Activated CD8-positive, alpha-beta memory T cell treated with anti-CD3 and anti-CD28 coated beads, Interleukin-2, amount 10 ng/mL, durations not matched to agents 7 days and 5 days (primary cell): Measurements from ENCODE around the gene MAP4. TPM values are rescaled to one million over a fixed set of nuclear protein-coding genes. Genes with fewer than 3 reads are reported as not detected.
"Not testable (repeated sequence)": the region's sequence is repeated elsewhere in the genome, so short reads cannot be mapped to it uniquely, and the experiment has no call there.

Experiments used
- ATAC-seq: fragments of 150-1000 bp; cut with Tn5 transposase; one replicate; pipeline ENCODE4 v1.10.0; 2021; ENCODE audit warnings: moderate library complexity
- CTCF ChIA-PET: fragments of 350-600 bp; sonication (Branson Sonifier 250); formaldehyde crosslinking; loops from one replicate; lab custom pipeline; 2021; ENCODE audit warnings: antibody characterized with exemption; lab: Charles Lee
- DNase-seq: peaks from one replicate; pipeline ENCODE4 v3.0.0-alpha.2; 2020
- H3K27ac Mint-ChIP-seq: one replicate; pipeline ENCODE4 v1.8.0; 2021; ENCODE audit warnings: mild to moderate bottlenecking, mixed read lengths
- H3K27me3 Mint-ChIP-seq: one replicate; pipeline ENCODE4 v1.8.0; 2021; ENCODE audit warnings: mixed read lengths
- H3K36me3 Mint-ChIP-seq: one replicate; pipeline ENCODE4 v1.8.0; 2021; ENCODE audit warnings: mild to moderate bottlenecking, mixed read lengths
- H3K4me1 Mint-ChIP-seq: one replicate; pipeline ENCODE4 v1.8.0; 2021; ENCODE audit warnings: mixed read lengths
- H3K4me3 Mint-ChIP-seq: one replicate; pipeline ENCODE4 v1.8.0; 2021; ENCODE audit warnings: mild to moderate bottlenecking, moderate library complexity, mixed read lengths
- H3K9me3 Mint-ChIP-seq: one replicate; pipeline ENCODE4 v1.8.0; 2022; ENCODE audit warnings: low read depth, mixed read lengths
- total RNA-seq, 2 experiments: library from RNA; stranded (reverse); gene quantifications; one replicate each; pipeline ENCODE4 v1.2.3, GENCODE V29; 2021

Gene MAP4
- total RNA-seq, 2 experiments from 2014 or later: 126 to 131 TPM

GRCh38 chr3:47847260-47847659, 169.0 kb downstream of the MAP4 start:
- H3K36me3 Mint-ChIP-seq: peaks cover 24% of the 10 kb centered on the region
- H3K9me3 Mint-ChIP-seq: no peaks in the 10 kb centered on the region
- no peak overlapping the region for H3K27ac Mint-ChIP-seq
- H3K4me3 Mint-ChIP-seq: no peak overlapping the region
- DNase-seq: no peak
- no peak for ATAC-seq
- CTCF ChIA-PET: no interaction called here
- H3K27me3 Mint-ChIP-seq: no peaks in the 10 kb centered on the region
- H3K4me1 Mint-ChIP-seq: no peaks in the 10 kb centered on the region

- H3K4me3 Mint-ChIP-seq: no peak overlapping the region
- H3K27me3 Mint-ChIP-seq: no peaks in the 10 kb centered on the region
- CTCF ChIA-PET: no interaction called here
- H3K36me3 Mint-ChIP-seq: peaks cover 26% of the 10 kb centered on the region
- H3K9me3 Mint-ChIP-seq: no peaks in the 10 kb centered on the region
- no peaks in the 10 kb centered on the region for H3K4me1 Mint-ChIP-seq
- ATAC-seq (no peak), DNase-seq (no peak)
- H3K27ac Mint-ChIP-seq: no peak overlapping the region
Observed at GRCh38 chr3:47846880-47847248, 169.4 kb downstream of the MAP4 start.

- DNase-seq: no peak
- no peak for ATAC-seq
- CTCF ChIA-PET: interaction anchor here (1.8 kb wide), 1 partner anchor 21 kb away, joined by 5 read pairs; no protein-coding TSS in a partner anchor
- H3K27me3 Mint-ChIP-seq: no peaks in the 10 kb centered on the region
- no peak overlapping the region for H3K27ac Mint-ChIP-seq
- H3K4me3 Mint-ChIP-seq: no peak overlapping the region
- no peaks in the 10 kb centered on the region for H3K4me1 Mint-ChIP-seq
- H3K9me3 Mint-ChIP-seq: no peaks in the 10 kb centered on the region
- H3K36me3 Mint-ChIP-seq: peaks cover 29% of the 10 kb centered on the region
Observed at GRCh38 chr3:47846186-47846879, 169.9 kb downstream of the MAP4 start.

GRCh38 chr3:47841786-47842349, 174.3 kb downstream of the MAP4 start:
- CTCF ChIA-PET: interaction anchor here (0.7 kb wide), 1 partner anchor 17 kb away, joined by 3 read pairs; no protein-coding TSS in a partner anchor
- Mint-ChIP-seq H3K36me3 (peaks cover 24% of the 10 kb centered on the region), H3K27ac (no peak overlapping the region), H3K9me3 (no peaks in the 10 kb centered on the region), H3K4me3 (no peak overlapping the region), H3K4me1 (no peaks in the 10 kb centered on the region), H3K27me3 (no peaks in the 10 kb centered on the region)
- ATAC-seq (no peak), DNase-seq (no peak)

- Mint-ChIP-seq H3K9me3 (no peaks in the 10 kb centered on the region), H3K27me3 (no peaks in the 10 kb centered on the region), H3K36me3 (peaks cover 29% of the 10 kb centered on the region), H3K27ac (no peak overlapping the region), H3K4me3 (no peak overlapping the region), H3K4me1 (no peaks in the 10 kb centered on the region)
- ATAC-seq (no peak), DNase-seq (no peak)
- CTCF ChIA-PET: interaction anchor here (1.0 to 5.7 kb wide), 8 partner anchors 9 to 320 kb away, joined by 3 to 39 read pairs (median 4); no protein-coding TSS in a partner anchor
Observed at GRCh38 chr3:47838503-47838902, 177.7 kb downstream of the MAP4 start.

- Mint-ChIP-seq H3K27ac (no peak overlapping the region), H3K4me1 (no peaks in the 10 kb centered on the region), H3K36me3 (peaks cover 34% of the 10 kb centered on the region), H3K9me3 (no peaks in the 10 kb centered on the region), H3K27me3 (no peaks in the 10 kb centered on the region), H3K4me3 (no peak overlapping the region)
- ATAC-seq: no peak
- no peak for DNase-seq
- CTCF ChIA-PET: interaction anchor here (0.7 to 5.7 kb wide), 21 partner anchors 8 to 599 kb away, joined by 3 to 39 read pairs (median 4); no protein-coding TSS in a partner anchor
Observed at GRCh38 chr3:47836986-47837385, 179.2 kb downstream of the MAP4 start.

GRCh38 chr3:47829482-47829881, 186.7 kb downstream of the MAP4 start:
- not testable (repeated sequence) for H3K4me3 Mint-ChIP-seq, H3K27me3 Mint-ChIP-seq, ATAC-seq, DNase-seq, H3K9me3 Mint-ChIP-seq
- H3K4me1 Mint-ChIP-seq: peaks cover 35% of the 10 kb centered on the region
- CTCF ChIA-PET: interaction anchor here (1.3 kb wide), 1 partner anchor 8 kb away, joined by 5 read pairs; no protein-coding TSS in a partner anchor
- peak overlapping the region; percentile 19 for H3K27ac Mint-ChIP-seq
- peaks cover 50% of the 10 kb centered on the region for H3K36me3 Mint-ChIP-seq

GRCh38 chr3:47825590-47825989, 190.6 kb downstream of the MAP4 start:
- ATAC-seq (no peak), DNase-seq (no peak)
- H3K4me3 Mint-ChIP-seq: peak overlapping the region; percentile 91
- CTCF ChIA-PET: interaction anchor here (0.6 to 3.6 kb wide), 36 partner anchors 8 to 785 kb away, joined by 3 to 52 read pairs (median 5); partner anchors contain the start of genes DHX30 and ELP6
- H3K4me1 Mint-ChIP-seq: peaks cover 35% of the 10 kb centered on the region
- H3K36me3 Mint-ChIP-seq: peaks cover 36% of the 10 kb centered on the region
- H3K27me3 Mint-ChIP-seq: no peaks in the 10 kb centered on the region
- H3K27ac Mint-ChIP-seq: peak overlapping the region; percentile 77
- no peaks in the 10 kb centered on the region for H3K9me3 Mint-ChIP-seq

- CTCF ChIA-PET: interaction anchor here (0.6 to 3.6 kb wide), 43 partner anchors 9 to 786 kb away, joined by 3 to 52 read pairs (median 4); partner anchors contain the start of genes DHX30 and ELP6
- Mint-ChIP-seq H3K4me1 (peaks cover 35% of the 10 kb centered on the region), H3K9me3 (no peaks in the 10 kb centered on the region), H3K27ac (peak overlapping the region; percentile 77), H3K4me3 (peak overlapping the region; percentile 91), H3K27me3 (no peaks in the 10 kb centered on the region), H3K36me3 (peaks cover 35% of the 10 kb centered on the region)
- peak; percentile 99 for ATAC-seq
- peak; percentile 81 for DNase-seq
Observed at GRCh38 chr3:47824541-47825473, 191.4 kb downstream of the MAP4 start.

GRCh38 chr3:47817609-47818008, 198.6 kb downstream of the MAP4 start:
- Mint-ChIP-seq H3K4me1 (no peaks in the 10 kb centered on the region), H3K27ac (no peak overlapping the region), H3K27me3 (no peaks in the 10 kb centered on the region), H3K36me3 (peaks cover 20% of the 10 kb centered on the region), H3K4me3 (no peak overlapping the region), H3K9me3 (no peaks in the 10 kb centered on the region)
- ATAC-seq (no peak), DNase-seq (no peak)
- CTCF ChIA-PET: interaction anchor here (1.9 to 6.5 kb wide), 2 partner anchors 7 to 172 kb away, joined by 5 to 52 read pairs; no protein-coding TSS in a partner anchor

- Mint-ChIP-seq H3K9me3 (no peaks in the 10 kb centered on the region), H3K4me3 (no peak overlapping the region), H3K27me3 (no peaks in the 10 kb centered on the region), H3K36me3 (peaks cover 24% of the 10 kb centered on the region), H3K4me1 (no peaks in the 10 kb centered on the region), H3K27ac (no peak overlapping the region)
- ATAC-seq (no peak), DNase-seq (no peak)
- CTCF ChIA-PET: interaction anchor here (1.0 to 6.5 kb wide), 2 partner anchors 11 to 24 kb away, joined by 4 to 52 read pairs; no protein-coding TSS in a partner anchor
Observed at GRCh38 chr3:47813551-47814177, 202.6 kb downstream of the MAP4 start.

GRCh38 chr3:47804577-47804976, 211.6 kb downstream of the MAP4 start:
- ATAC-seq: no peak
- Mint-ChIP-seq H3K4me1 (peaks cover 28% of the 10 kb centered on the region), H3K27ac (no peak overlapping the region), H3K27me3 (no peaks in the 10 kb centered on the region), H3K36me3 (peaks cover 9% of the 10 kb centered on the region), H3K9me3 (no peaks in the 10 kb centered on the region), H3K4me3 (peak overlapping the region; percentile 89)
- CTCF ChIA-PET: interaction anchor here (0.7 to 2.2 kb wide), 8 partner anchors 11 to 347 kb away, joined by 3 to 22 read pairs (median 3); no protein-coding TSS in a partner anchor
- no peak for DNase-seq
